Fibroblast of pulmonary artery (primary cell): ENCODE measurements around the gene RSPH9.

Experiments used
- DNase-seq: peaks from one replicate; pipeline ENCODE4 v3.0.0-alpha.2; 2010; ENCODE audit warnings: low read depth
- H3K4me3 ChIP-seq: replicated peaks from 2 replicates; pipeline ENCODE4 v1.5.1; 2011; ENCODE audit warnings: low read depth, mild to moderate bottlenecking, control low read depth, low read length, moderate library complexity
- CTCF ChIP-seq: IDR thresholded peaks from 2 replicates; pipeline ENCODE4 v1.5.1; 2011; ENCODE audit warnings: mild to moderate bottlenecking, control low read depth, low read length, inconsistent platforms; ENCODE audit errors: missing control alignments

The RSPH9 gene

GRCh38 chr6:43622541-43622940 lies 22.3 kb upstream of the RSPH9 start:
- H3K4me3 ChIP-seq, result no peak overlapping the region
- no peak for DNase-seq
- no peak for TF ChIP-seq CTCF

GRCh38 chr6:43623880-43624785 lies 20.7 kb upstream of the RSPH9 start:
- TF ChIP-seq CTCF, result no peak
- H3K4me3 ChIP-seq, result no peak overlapping the region
- no peak for DNase-seq

- DNase-seq, result no peak
- H3K4me3 ChIP-seq, result no peak overlapping the region
- no peak for TF ChIP-seq CTCF
These were observed 20.0 kb upstream of the RSPH9 start for GRCh38 chr6:43624786-43625288.

- TF ChIP-seq CTCF, result no peak
- no peak overlapping the region for H3K4me3 ChIP-seq
- no peak for DNase-seq
These were observed 19.3 kb upstream of the RSPH9 start for GRCh38 chr6:43625393-43625992.

GRCh38 chr6:43627008-43627825 lies 17.6 kb upstream of the RSPH9 start:
- H3K4me3 ChIP-seq, result peak overlapping the region; percentile 98
- DNase-seq, result peak; percentile 97
- no peak for TF ChIP-seq CTCF

GRCh38 chr6:43628393-43629103 lies 16.3 kb upstream of the RSPH9 start:
- H3K4me3 ChIP-seq, result peak overlapping the region; percentile 98
- peak; percentile 46 for DNase-seq
- TF ChIP-seq CTCF, result no peak
